Fibroblast of pulmonary artery (primary cell): ENCODE measurements around the gene USP6NL.
A peak's percentile ranks its signal among the peaks of the same experiment; 100 is the strongest.

Source experiments
- DNase-seq: peaks from one replicate; pipeline ENCODE4 v3.0.0-alpha.2; 2010; ENCODE audit warnings: low read depth
- H3K4me3 ChIP-seq: replicated peaks from 2 replicates; pipeline ENCODE4 v1.5.1; 2011; ENCODE audit warnings: low read depth, mild to moderate bottlenecking, control low read depth, low read length, moderate library complexity
- TF ChIP-seq, protein P1 (sequence below): IDR thresholded peaks from 2 replicates; pipeline ENCODE4 v1.5.1; 2011; ENCODE audit warnings: mild to moderate bottlenecking, control low read depth, low read length, inconsistent platforms; ENCODE audit errors: missing control alignments

The USP6NL gene

DNA sequence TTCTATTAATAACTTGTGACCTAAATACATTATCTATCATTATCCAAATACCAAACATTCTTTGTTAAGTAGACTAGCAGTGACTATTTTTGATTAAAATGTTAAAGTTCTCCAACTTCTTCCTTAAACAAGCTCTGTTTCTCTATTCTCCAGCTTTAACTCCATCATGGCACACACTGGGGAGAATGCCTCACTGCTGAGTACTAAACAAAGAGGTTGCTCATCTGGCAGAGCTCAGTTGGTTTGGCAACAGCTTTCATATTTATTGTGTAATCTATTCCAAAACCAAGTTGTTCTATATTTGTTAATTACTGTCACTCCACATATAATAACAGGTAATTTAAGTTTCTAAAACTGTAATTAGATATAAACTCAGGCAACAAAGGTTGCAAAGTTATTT is 89.6 kb downstream of the USP6NL start:
- no peak overlapping the region for H3K4me3 ChIP-seq
- DNase-seq = peak; percentile 64
- TF ChIP-seq, protein P1, sequence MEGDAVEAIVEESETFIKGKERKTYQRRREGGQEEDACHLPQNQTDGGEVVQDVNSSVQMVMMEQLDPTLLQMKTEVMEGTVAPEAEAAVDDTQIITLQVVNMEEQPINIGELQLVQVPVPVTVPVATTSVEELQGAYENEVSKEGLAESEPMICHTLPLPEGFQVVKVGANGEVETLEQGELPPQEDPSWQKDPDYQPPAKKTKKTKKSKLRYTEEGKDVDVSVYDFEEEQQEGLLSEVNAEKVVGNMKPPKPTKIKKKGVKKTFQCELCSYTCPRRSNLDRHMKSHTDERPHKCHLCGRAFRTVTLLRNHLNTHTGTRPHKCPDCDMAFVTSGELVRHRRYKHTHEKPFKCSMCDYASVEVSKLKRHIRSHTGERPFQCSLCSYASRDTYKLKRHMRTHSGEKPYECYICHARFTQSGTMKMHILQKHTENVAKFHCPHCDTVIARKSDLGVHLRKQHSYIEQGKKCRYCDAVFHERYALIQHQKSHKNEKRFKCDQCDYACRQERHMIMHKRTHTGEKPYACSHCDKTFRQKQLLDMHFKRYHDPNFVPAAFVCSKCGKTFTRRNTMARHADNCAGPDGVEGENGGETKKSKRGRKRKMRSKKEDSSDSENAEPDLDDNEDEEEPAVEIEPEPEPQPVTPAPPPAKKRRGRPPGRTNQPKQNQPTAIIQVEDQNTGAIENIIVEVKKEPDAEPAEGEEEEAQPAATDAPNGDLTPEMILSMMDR = no peak

DNA sequence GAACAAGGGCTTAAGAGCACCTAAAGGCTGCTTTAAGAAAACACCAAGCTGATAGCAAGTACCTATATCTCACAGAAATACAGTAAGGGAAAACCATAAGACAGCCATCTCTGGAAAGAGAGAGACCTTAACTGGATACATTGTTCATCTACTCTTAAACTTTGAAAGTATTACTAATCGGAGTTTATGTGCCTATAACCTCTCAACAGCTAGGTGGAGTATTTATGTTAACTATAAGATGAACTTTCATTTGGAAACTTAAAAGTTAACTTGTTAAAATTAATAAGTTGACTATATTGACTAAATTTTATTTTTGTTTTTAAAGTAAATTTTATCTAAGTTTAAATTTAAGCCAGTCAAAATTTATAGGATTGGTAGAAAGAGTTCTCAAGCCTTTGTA is 90.6 kb downstream of the USP6NL start:
- TF ChIP-seq, protein P1 = no peak
- no peak overlapping the region for H3K4me3 ChIP-seq
- no peak for DNase-seq

DNA sequence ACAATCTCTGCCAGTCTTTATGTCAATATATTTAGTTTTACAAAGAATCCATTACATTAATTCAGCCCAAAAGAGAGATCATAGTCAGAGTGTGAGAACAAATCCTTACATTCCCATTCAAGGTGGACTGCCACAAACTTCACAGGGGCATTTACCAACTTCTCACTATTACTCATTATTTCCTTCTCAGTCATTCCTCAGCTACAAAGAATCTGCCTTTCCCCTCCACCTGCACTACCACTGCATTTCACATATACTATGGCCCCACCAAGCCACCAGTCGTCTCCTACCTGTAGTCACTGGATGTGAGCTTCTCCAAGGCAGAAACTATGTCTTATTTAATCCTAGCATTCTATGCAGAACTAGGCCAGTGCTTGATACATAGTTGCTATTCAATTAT is 94.3 kb downstream of the USP6NL start:
- no peak overlapping the region for H3K4me3 ChIP-seq
- TF ChIP-seq, protein P1 = no peak
- DNase-seq = no peak

DNA sequence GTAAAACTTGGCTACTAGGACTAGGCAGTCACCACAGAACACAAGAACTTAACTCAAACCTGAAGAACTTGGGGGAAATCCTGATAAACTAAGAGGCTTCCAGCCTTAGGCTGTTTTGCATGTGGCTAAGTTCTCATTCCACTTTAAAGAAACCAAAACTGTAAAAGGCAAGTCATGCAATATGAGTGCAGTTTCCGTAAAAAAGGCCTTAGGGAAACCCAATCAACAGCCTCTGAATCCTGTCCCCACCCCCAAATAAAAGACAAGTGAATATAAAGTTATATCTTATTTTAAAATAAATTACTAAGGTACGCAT is 95.1 kb downstream of the USP6NL start:
- no peak for DNase-seq
- H3K4me3 ChIP-seq = no peak overlapping the region
- TF ChIP-seq, protein P1 = no peak

DNA sequence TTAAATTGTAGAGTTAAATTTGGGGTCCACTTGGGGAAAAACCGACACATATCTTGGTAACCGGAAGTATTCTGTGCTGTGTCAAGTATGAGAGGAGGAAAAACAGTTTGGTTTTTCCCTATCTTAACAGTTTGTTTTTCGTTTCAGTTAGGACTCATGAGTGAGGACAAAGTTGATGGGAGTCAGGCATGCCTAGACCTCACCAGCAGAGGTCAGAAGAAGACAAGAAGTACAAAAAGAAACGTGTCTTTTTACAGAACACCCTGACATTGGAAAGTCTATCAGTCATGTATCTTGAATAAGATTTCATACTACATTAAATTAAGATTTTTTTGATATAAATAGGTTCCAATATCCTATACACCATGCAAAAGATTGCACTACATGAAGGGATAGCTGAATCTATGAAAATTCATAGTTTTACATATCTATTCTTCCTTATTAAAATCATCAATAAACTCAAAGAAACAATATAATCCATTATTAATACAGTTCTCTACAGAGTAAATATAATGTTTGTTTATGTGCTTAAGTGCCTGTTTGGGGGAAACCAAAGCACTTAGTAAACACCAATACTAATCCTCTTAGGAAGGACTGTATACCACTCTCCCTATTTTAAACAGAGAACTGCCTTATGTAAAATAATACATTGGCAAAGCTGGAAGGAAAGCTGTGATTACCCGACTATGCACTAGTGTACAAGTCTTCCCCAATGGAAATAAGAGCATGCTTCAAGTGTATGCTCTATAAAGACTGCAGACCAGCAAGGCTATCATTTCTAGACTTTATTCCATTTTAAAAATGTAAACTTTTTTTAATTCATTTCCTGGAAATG is 95.6 kb downstream of the USP6NL start:
- TF ChIP-seq, protein P1 = peak; percentile 97
- H3K4me3 ChIP-seq = no peak overlapping the region
- DNase-seq = peak; percentile 83

DNA sequence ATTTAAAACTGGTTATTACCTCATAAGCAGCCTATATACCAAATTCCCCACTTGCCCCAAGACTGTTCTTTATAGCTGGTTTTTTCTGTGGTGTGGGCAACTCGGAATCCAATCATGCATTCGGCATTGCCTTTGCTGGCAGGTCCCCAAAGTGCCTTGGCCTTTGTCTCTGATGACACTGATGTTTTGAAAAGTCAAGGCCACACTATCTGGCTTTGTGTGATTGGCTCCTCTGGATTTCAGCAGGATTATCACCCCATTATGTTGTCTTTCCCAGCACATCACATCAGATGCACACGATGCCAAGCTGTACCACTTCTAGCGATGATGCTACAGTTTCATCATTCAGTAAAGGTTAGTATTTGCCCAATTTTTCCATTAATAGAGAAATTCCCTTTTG is 97.7 kb downstream of the USP6NL start:
- TF ChIP-seq, protein P1 = no peak
- no peak overlapping the region for H3K4me3 ChIP-seq

DNA sequence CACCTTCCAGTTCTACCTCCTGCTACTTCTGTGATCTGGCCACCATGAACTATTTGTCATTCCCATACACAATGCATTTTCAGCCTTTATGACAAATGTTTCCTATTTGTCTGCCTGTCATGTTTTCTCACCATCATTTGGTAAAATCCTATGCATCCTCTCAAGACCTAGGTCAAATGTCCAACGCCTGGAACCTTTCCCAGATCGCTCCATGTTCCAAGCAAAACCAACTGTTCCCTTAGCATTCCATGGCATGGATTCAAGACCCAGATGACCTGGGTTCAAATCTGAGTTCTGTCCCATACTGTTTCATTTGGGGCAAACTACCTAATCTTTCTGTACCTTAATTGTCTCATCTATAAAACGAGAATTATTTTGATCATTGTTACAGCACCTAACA is 98.9 kb downstream of the USP6NL start:
- TF ChIP-seq, protein P1 = no peak
- no peak for DNase-seq
- H3K4me3 ChIP-seq = no peak overlapping the region

More for the DNA sequence above, 97.7 kb downstream of the USP6NL start:
- DNase-seq = no peak
